Testis (tissue), 3 donors: ENCODE data around the gene SUFU. TPM values are rescaled to one million over a fixed set of nuclear protein-coding genes. Genes with fewer than 3 reads are reported as not detected.

Source experiments
- DNase-seq: peaks from one replicate; pipeline ENCODE4 v3.0.0-alpha.2; 2019
- H3K27ac ChIP-seq, 2 donors: fragments of 200-600 bp; sonication (generic); one replicate each; pipeline ENCODE4 v1.5.1; 2019
- H3K27me3 ChIP-seq: fragments of 200-600 bp; sonication (generic); one replicate; pipeline ENCODE4 v1.5.1; 2019
- H3K36me3 ChIP-seq: fragments of 200-600 bp; sonication (generic); one replicate; pipeline ENCODE4 v1.5.1; 2017; ENCODE audit warnings: low read depth; ENCODE audit errors: missing control alignments
- H3K4me1 ChIP-seq: fragments of 200-600 bp; sonication (generic); one replicate; pipeline ENCODE4 v1.5.1; 2019
- H3K4me3 ChIP-seq, 2 donors: fragments of 200-600 bp; sonication (generic); one replicate each; pipeline ENCODE4 v1.5.1; 2017 to 2019
- H3K9me3 ChIP-seq: fragments of 200-600 bp; sonication (generic); one replicate; pipeline ENCODE4 v1.5.1; 2017
- CTCF ChIP-seq, 3 experiments: fragments of 450-650 bp in 2 of 3; fragments of 200-600 bp in 1 of 3; sonication (generic) in 1 of 3; IDR thresholded peaks; one replicate each; pipeline ENCODE4 v1.5.1; 2016 to 2019; ENCODE audit warnings: antibody characterized with exemption in 3 of 3, mild to moderate bottlenecking in 2 of 3, moderate library complexity in 1 of 3
- POLR2A ChIP-seq: fragments of 450-650 bp; IDR thresholded peaks from one replicate; pipeline ENCODE4 v1.6.1; 2017; ENCODE audit warnings: antibody characterized with exemption, mild to moderate bottlenecking, moderate library complexity
- WGBS, 2 donors: methylation state at CpG; one replicate each; pipeline ENCODE4 v1.1.5; 2018; 5-methylcytosine and 5-hydroxymethylcytosine counted together
- intact Hi-C: fragments of 100-400 bp; cut with DNase I; formaldehyde crosslinking; loops from one replicate; pipeline ENCODE4 v1.15.1; 2023; ENCODE audit warnings: low total_unique reads
- polyA plus RNA-seq: library from polyadenylated mRNA; stranded (reverse); fragments of 350-450 nt; fragmentation: Illumina TruSeq; extraction: RNeasy Lipid Tissue Mini Kit (QIAGEN cat#74804); gene quantifications from one replicate; pipeline ENCODE4 v1.2.3, GENCODE V29; 2014; ENCODE audit warnings: low read depth, low replicate concordance; ENCODE audit not compliant: insufficient read depth
- total RNA-seq, 2 donors: library from RNA; depleted of rRNA; stranded (reverse); fragments of >200 nt; gene quantifications; one replicate each; pipeline ENCODE4 v1.2.3, GENCODE V29; 2016

Gene SUFU
- total and polyA plus RNA-seq, 3 donors from 2014 or later, result 16.5 to 28.4 (median 22.9) TPM

- Histone ChIP-seq H3K27me3 (no peaks in the 10 kb centered on the region), H3K9me3 (no peaks in the 10 kb centered on the region)
Observed at GRCh38 chr10:102614888-102615287, 111.1 kb downstream of the SUFU start.

GRCh38 chr10:102615361-102615760 lies 111.6 kb downstream of the SUFU start:
- H3K27me3 ChIP-seq, result no peaks in the 10 kb centered on the region
- no peak for TF ChIP-seq CTCF (IDR thresholded peaks at IDR 0.05)
- no peak for TF ChIP-seq POLR2A
- H3K9me3 ChIP-seq, result no peaks in the 10 kb centered on the region
- 78 to 92% methylated on average over 7 of the region's 7 CpGs for WGBS, 2 donors
- H3K4me1 ChIP-seq, result peaks cover 28% of the 10 kb centered on the region
- no peaks in the 10 kb centered on the region for H3K36me3 ChIP-seq
- intact Hi-C loops, result no loop called here
- DNase-seq, result no peak
- H3K27ac ChIP-seq, result no peak overlapping the region
- no peak overlapping the region for H3K4me3 ChIP-seq

More at GRCh38 chr10:102614888-102615287, 111.1 kb downstream of the SUFU start:
- H3K27ac ChIP-seq, result no peak overlapping the region
- intact Hi-C loops, result no loop called here
- DNase-seq, result no peak
- H3K36me3 ChIP-seq, result no peaks in the 10 kb centered on the region
- TF ChIP-seq POLR2A, result no peak
- WGBS, 2 donors, result 97 to 100% methylated on average over 5 of the region's 5 CpGs
- no peak overlapping the region for H3K4me3 ChIP-seq
- peaks cover 23% of the 10 kb centered on the region for H3K4me1 ChIP-seq

GRCh38 chr10:102616066-102616770 lies 112.4 kb downstream of the SUFU start:
- DNase-seq, result peak; percentile 76
- Histone ChIP-seq H3K4me3 (no peak overlapping the region), H3K36me3 (no peaks in the 10 kb centered on the region), H3K9me3 (no peaks in the 10 kb centered on the region), H3K27ac (no peak overlapping the region), H3K4me1 (peaks cover 35% of the 10 kb centered on the region), H3K27me3 (no peaks in the 10 kb centered on the region)
- WGBS, 2 donors, result 40 to 42% methylated on average over 1 of the region's 1 CpG
- no peak for TF ChIP-seq POLR2A
- intact Hi-C loops, result no loop called here

- Histone ChIP-seq H3K4me3 (no peak overlapping the region), H3K36me3 (no peaks in the 10 kb centered on the region), H3K27ac (no peak overlapping the region), H3K9me3 (no peaks in the 10 kb centered on the region), H3K27me3 (no peaks in the 10 kb centered on the region), H3K4me1 (peaks cover 43% of the 10 kb centered on the region)
- no peak for DNase-seq
- WGBS, 2 donors, result 93 to 97% methylated on average over 9 of the region's 9 CpGs
- no peak for TF ChIP-seq POLR2A
- no peak for TF ChIP-seq CTCF (IDR thresholded peaks at IDR 0.05)
- intact Hi-C loops, result no loop called here
Observed at GRCh38 chr10:102617041-102617440, 113.3 kb downstream of the SUFU start.

- H3K27ac ChIP-seq, result no peak overlapping the region
- H3K4me1 ChIP-seq, result peaks cover 48% of the 10 kb centered on the region
- no peak for DNase-seq
Observed at GRCh38 chr10:102617816-102618215, 114.0 kb downstream of the SUFU start.

More at GRCh38 chr10:102617816-102618215, 114.0 kb downstream of the SUFU start:
- no peaks in the 10 kb centered on the region for H3K36me3 ChIP-seq
- no peak overlapping the region for H3K4me3 ChIP-seq
- TF ChIP-seq POLR2A (no peak), CTCF (IDR thresholded peaks at IDR 0.05) (no peak)
- no peaks in the 10 kb centered on the region for H3K27me3 ChIP-seq
- H3K9me3 ChIP-seq, result no peaks in the 10 kb centered on the region
- intact Hi-C loops, result no loop called here
- WGBS, 2 donors, result 96 to 100% methylated on average over 1 to 8 of the region's 8 CpGs
